ENCODE results near the gene SNUPN.

SNUPN gene

GRCh38 chr15:75654201-75654907 is 28.8 kb upstream of the SNUPN start:
- no peak for DNase-seq (ENCODE audit: low read depth)

GRCh38 chr15:75653347-75653913 is 27.9 kb upstream of the SNUPN start:
- no peak for DNase-seq (ENCODE audit: low read depth)

- DNase-seq (ENCODE audit: low read depth), result no peak
Observed at GRCh38 chr15:75651810-75652543, 26.5 kb upstream of the SNUPN start.

GRCh38 chr15:75650908-75651809 is 25.6 kb upstream of the SNUPN start:
- no peak for DNase-seq (ENCODE audit: low read depth)

GRCh38 chr15:75649848-75650247 is 24.3 kb upstream of the SNUPN start:
- no peak for DNase-seq (ENCODE audit: low read depth)

- no peak for DNase-seq (ENCODE audit: low read depth)
Observed at GRCh38 chr15:75649045-75649761, 23.7 kb upstream of the SNUPN start.

- no peak for DNase-seq (ENCODE audit: low read depth)
Observed at GRCh38 chr15:75648156-75649000, 22.9 kb upstream of the SNUPN start.

- DNase-seq (ENCODE audit: low read depth), result peak; percentile 36
Observed at GRCh38 chr15:75647370-75648155, 22.0 kb upstream of the SNUPN start, which contains the start of gene SNX33. Gene SNX33 (plus strand): TSS chr15:75647912. CDS start chr15:75649103, 1,191 bp downstream.

- DNase-seq (ENCODE audit: low read depth), result no peak
Observed at GRCh38 chr15:75646944-75647364, 21.4 kb upstream of the SNUPN start.

- DNase-seq (ENCODE audit: low read depth), result no peak
Observed at GRCh38 chr15:75646112-75646943, 20.8 kb upstream of the SNUPN start.

- no peak for DNase-seq (ENCODE audit: low read depth)
Observed at GRCh38 chr15:75644376-75644775, 18.9 kb upstream of the SNUPN start.

GRCh38 chr15:75641603-75642002 is 16.1 kb upstream of the SNUPN start:
- DNase-seq (ENCODE audit: low read depth), result no peak

GRCh38 chr15:75641179-75641503 is 15.6 kb upstream of the SNUPN start:
- no peak for DNase-seq (ENCODE audit: low read depth)

- peak; percentile 39 for DNase-seq (ENCODE audit: low read depth)
Observed at GRCh38 chr15:75640483-75641178, 15.1 kb upstream of the SNUPN start.

- DNase-seq (ENCODE audit: low read depth), result peak; percentile 86
Observed at GRCh38 chr15:75639709-75640482, 14.4 kb upstream of the SNUPN start, which contains the start of gene IMP3. Gene IMP3 (minus strand): TSS chr15:75640224. CDS start chr15:75640168, 56 bp downstream.

- DNase-seq (ENCODE audit: low read depth), result no peak
Observed at GRCh38 chr15:75639191-75639708, 13.7 kb upstream of the SNUPN start.
